SK-N-SH treated with all-trans-retinoic acid at 6 μM for 48 hours (cell line): ENCODE results near the gene COPE.

Experiments
- ATAC-seq: fragments of 200-7000 bp; cut with Tn5 transposase; 3 replicates; pipeline ENCODE4 v1.9.1; 2020; ENCODE audit warnings: mild to moderate bottlenecking, moderate library complexity
- ARNTL ChIP-seq: fragments of 450-650 bp; formaldehyde crosslinking; IDR thresholded peaks from 2 replicates; pipeline ENCODE4 v1.5.0; 2020; ENCODE audit warnings: low read depth, mild to moderate bottlenecking, moderate library complexity, borderline replicate concordance
- CREB5 ChIP-seq: fragments of 250-450 bp; sonication (Bioruptor Pico); IDR thresholded peaks from 2 replicates; pipeline ENCODE4 v1.5.1; 2020; ENCODE audit warnings: low read depth, mild to moderate bottlenecking, moderate library complexity
- CSDC2 ChIP-seq: fragments of 250-450 bp; sonication (Bioruptor Pico); IDR thresholded peaks from 2 replicates; pipeline ENCODE4 v1.5.0; 2020; ENCODE audit warnings: mild to moderate bottlenecking, moderate library complexity
- CSRNP3 ChIP-seq: fragments of 250-450 bp; sonication (Bioruptor Pico); IDR thresholded peaks from 2 replicates; pipeline ENCODE4 v1.5.1; 2021; ENCODE audit warnings: mild to moderate bottlenecking, moderate library complexity
- ESRRG ChIP-seq: fragments of 250-450 bp; sonication (Bioruptor Pico); IDR thresholded peaks from 2 replicates; pipeline ENCODE4 v1.6.1; 2021; ENCODE audit warnings: mild to moderate bottlenecking
- GLIS3 ChIP-seq: fragments of 250-450 bp; sonication (Bioruptor Pico); IDR thresholded peaks from 2 replicates; pipeline ENCODE4 v1.5.0; 2020; ENCODE audit warnings: mild to moderate bottlenecking, moderate library complexity
- ISL1 ChIP-seq: fragments of 250-450 bp; sonication (Bioruptor Pico); IDR thresholded peaks from 2 replicates; pipeline ENCODE4 v2.1.2; 2022; ENCODE audit warnings: mild to moderate bottlenecking, moderate library complexity
- OSR1 ChIP-seq: fragments of 250-450 bp; sonication (Bioruptor Pico); IDR thresholded peaks from 2 replicates; pipeline ENCODE4 v1.8.0; 2022; ENCODE audit warnings: moderate library complexity, mild to moderate bottlenecking, inconsistent platforms
- PPARA ChIP-seq: fragments of 250-450 bp; sonication (Bioruptor Pico); IDR thresholded peaks from 2 replicates; pipeline ENCODE4 v1.5.0; 2020; ENCODE audit warnings: mild to moderate bottlenecking, borderline replicate concordance
- SNAI2 ChIP-seq: fragments of 250-450 bp; sonication (Bioruptor Pico); IDR thresholded peaks from 2 replicates; pipeline ENCODE4 v1.5.0; 2020; ENCODE audit warnings: mild to moderate bottlenecking, moderate library complexity
- TOX ChIP-seq: fragments of 250-450 bp; sonication (Bioruptor Pico); IDR thresholded peaks from 2 replicates; pipeline ENCODE4 v1.8.0; 2021; ENCODE audit warnings: mild to moderate bottlenecking, moderate library complexity, borderline replicate concordance
- TSHZ2 ChIP-seq: fragments of 250-450 bp; sonication (Bioruptor Pico); IDR thresholded peaks from 2 replicates; pipeline ENCODE4 v1.5.0; 2020; ENCODE audit warnings: mild to moderate bottlenecking, moderate library complexity
- ZC3H10 ChIP-seq: fragments of 250-450 bp; sonication (Bioruptor Pico); IDR thresholded peaks from 2 replicates; pipeline ENCODE4 v1.5.1; 2021; ENCODE audit warnings: mild to moderate bottlenecking, moderate library complexity
- ZFP3 ChIP-seq: fragments of 250-450 bp; sonication (Bioruptor Pico); IDR thresholded peaks from 2 replicates; pipeline ENCODE4 v1.5.0; 2020; ENCODE audit warnings: mild to moderate bottlenecking, moderate library complexity
- ZFP30 ChIP-seq: fragments of 450-650 bp; formaldehyde crosslinking; IDR thresholded peaks from 2 replicates; pipeline ENCODE4 v1.5.0; 2022; ENCODE audit warnings: mild to moderate bottlenecking, moderate library complexity
- ZNF70 ChIP-seq: fragments of 450-650 bp; formaldehyde crosslinking; IDR thresholded peaks from 2 replicates; pipeline ENCODE4 v1.5.0; 2020; ENCODE audit warnings: mild to moderate bottlenecking, moderate library complexity
- ZNF8 ChIP-seq: fragments of 450-650 bp; formaldehyde crosslinking; IDR thresholded peaks from 2 replicates; pipeline ENCODE4 v1.5.0; 2020; ENCODE audit warnings: mild to moderate bottlenecking, moderate library complexity

COPE gene

GRCh38 chr19:18863843-18864362, 55.3 kb downstream of the COPE start:
- TF ChIP-seq TSHZ2 (no peak), ARNTL (CRISPR knock-in tag) (no peak), PPARA (CRISPR knock-in tag) (no peak), CSRNP3 (CRISPR knock-in tag) (no peak), ZNF8 (CRISPR knock-in tag) (no peak), OSR1 (CRISPR knock-in tag) (no peak), ZC3H10 (no peak), SNAI2 (no peak), ZNF70 (no peak), ZFP30 (CRISPR knock-in tag) (no peak)
- no peak for ATAC-seq

GRCh38 chr19:18862976-18863842, 56.0 kb downstream of the COPE start:
- no peak for ATAC-seq

GRCh38 chr19:18861917-18862316, 57.3 kb downstream of the COPE start:
- no peak for ATAC-seq
- no peak for TF ChIP-seq ARNTL (CRISPR knock-in tag)
- TF ChIP-seq CSDC2 (CRISPR knock-in tag): no peak
- no peak for TF ChIP-seq ZFP3 (CRISPR knock-in tag)
- no peak for TF ChIP-seq OSR1 (CRISPR knock-in tag)
- TF ChIP-seq ZNF8 (CRISPR knock-in tag): no peak
- TF ChIP-seq ESRRG (CRISPR knock-in tag): no peak
- TF ChIP-seq GLIS3 (CRISPR knock-in tag): no peak
- no peak for TF ChIP-seq TSHZ2
- TF ChIP-seq TOX: no peak

More at GRCh38 chr19:18862976-18863842, 56.0 kb downstream of the COPE start:
- TF ChIP-seq TSHZ2: no peak
- no peak for TF ChIP-seq GLIS3 (CRISPR knock-in tag)
- TF ChIP-seq SNAI2: no peak
- TF ChIP-seq CREB5 (CRISPR knock-in tag): no peak
- TF ChIP-seq OSR1 (CRISPR knock-in tag): no peak
- no peak for TF ChIP-seq ISL1 (CRISPR knock-in tag)
- no peak for TF ChIP-seq PPARA (CRISPR knock-in tag)
- no peak for TF ChIP-seq TOX
- TF ChIP-seq ZFP30 (CRISPR knock-in tag): no peak
